ENCODE results near the gene CXXC5.

Gene CXXC5

DNA sequence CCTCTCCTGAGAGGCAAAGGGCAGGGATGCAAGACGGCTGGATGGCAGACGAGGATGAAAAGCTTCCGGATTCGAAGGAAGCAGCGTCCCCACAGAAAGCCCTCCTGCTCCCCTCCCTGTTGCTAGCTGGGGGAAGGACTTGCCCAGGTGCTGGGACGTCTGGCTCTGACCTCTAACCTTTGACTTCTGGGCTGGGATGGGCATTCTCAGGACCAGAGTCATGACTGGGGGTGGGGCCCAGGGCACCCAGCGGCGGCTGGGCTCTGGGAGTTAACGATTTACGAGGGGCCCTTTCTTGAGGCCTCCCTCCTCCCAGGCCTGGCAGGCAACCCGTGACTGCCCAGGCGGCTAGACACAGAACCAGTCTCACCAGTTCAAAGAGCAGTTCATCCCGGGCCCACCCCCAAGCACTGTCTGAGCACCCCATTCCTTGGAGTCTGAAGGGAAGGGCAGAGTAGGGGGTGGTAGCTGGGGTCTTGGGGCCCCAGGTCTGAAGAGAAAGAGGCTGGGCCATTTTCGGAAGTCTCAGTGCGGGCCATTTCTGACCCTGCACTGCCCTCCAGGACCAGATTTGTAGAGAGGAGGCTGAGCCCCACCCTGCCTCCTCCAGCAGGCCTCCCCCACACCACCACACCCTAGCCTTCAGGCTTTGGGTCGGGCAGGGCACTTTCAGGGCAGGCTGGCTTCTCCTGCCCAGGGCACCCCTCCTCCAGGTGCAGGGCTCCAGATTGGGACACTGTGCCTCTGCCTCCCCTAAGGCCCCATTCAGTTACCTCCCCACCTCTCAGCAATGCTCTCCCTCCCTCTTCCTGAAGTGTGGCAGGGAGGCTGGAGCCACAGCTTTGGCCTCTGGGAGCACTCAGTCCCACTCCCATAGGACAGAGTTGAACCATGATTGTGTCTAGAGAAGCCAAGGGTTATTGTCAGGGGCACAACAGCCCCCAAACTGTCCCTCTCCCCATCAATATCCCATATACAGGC lies 5.0 kb upstream of the CXXC5 start:
- H3K4me3 ChIP-seq (replicated peaks; ENCODE audit: low read depth, low read length) = no peak overlapping the region
- DNase-seq (ENCODE audit: low read depth) = no peak
- TF ChIP-seq, protein P1, sequence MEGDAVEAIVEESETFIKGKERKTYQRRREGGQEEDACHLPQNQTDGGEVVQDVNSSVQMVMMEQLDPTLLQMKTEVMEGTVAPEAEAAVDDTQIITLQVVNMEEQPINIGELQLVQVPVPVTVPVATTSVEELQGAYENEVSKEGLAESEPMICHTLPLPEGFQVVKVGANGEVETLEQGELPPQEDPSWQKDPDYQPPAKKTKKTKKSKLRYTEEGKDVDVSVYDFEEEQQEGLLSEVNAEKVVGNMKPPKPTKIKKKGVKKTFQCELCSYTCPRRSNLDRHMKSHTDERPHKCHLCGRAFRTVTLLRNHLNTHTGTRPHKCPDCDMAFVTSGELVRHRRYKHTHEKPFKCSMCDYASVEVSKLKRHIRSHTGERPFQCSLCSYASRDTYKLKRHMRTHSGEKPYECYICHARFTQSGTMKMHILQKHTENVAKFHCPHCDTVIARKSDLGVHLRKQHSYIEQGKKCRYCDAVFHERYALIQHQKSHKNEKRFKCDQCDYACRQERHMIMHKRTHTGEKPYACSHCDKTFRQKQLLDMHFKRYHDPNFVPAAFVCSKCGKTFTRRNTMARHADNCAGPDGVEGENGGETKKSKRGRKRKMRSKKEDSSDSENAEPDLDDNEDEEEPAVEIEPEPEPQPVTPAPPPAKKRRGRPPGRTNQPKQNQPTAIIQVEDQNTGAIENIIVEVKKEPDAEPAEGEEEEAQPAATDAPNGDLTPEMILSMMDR (IDR thresholded peaks at IDR 0.05; ENCODE audit: low read length, missing control alignments) = no peak

GRCh38 chr5:139644001-139644456 lies 4.1 kb upstream of the CXXC5 start:
- H3K4me3 ChIP-seq (replicated peaks; ENCODE audit: low read depth, low read length) = no peak overlapping the region
- TF ChIP-seq, protein P1 (IDR thresholded peaks at IDR 0.05; ENCODE audit: low read length, missing control alignments) = no peak
- no peak for DNase-seq (ENCODE audit: low read depth)

- DNase-seq (ENCODE audit: low read depth) = no peak
- TF ChIP-seq, protein P1 (IDR thresholded peaks at IDR 0.05; ENCODE audit: low read length, missing control alignments) = no peak
- H3K4me3 ChIP-seq (replicated peaks; ENCODE audit: low read depth, low read length) = no peak overlapping the region
These were observed 3.3 kb upstream of the CXXC5 start for GRCh38 chr5:139644646-139645429.

GRCh38 chr5:139645430-139645871 lies 2.7 kb upstream of the CXXC5 start:
- TF ChIP-seq, protein P1 (IDR thresholded peaks at IDR 0.05; ENCODE audit: low read length, missing control alignments) = no peak
- no peak overlapping the region for H3K4me3 ChIP-seq (replicated peaks; ENCODE audit: low read depth, low read length)
- DNase-seq (ENCODE audit: low read depth) = no peak

DNA sequence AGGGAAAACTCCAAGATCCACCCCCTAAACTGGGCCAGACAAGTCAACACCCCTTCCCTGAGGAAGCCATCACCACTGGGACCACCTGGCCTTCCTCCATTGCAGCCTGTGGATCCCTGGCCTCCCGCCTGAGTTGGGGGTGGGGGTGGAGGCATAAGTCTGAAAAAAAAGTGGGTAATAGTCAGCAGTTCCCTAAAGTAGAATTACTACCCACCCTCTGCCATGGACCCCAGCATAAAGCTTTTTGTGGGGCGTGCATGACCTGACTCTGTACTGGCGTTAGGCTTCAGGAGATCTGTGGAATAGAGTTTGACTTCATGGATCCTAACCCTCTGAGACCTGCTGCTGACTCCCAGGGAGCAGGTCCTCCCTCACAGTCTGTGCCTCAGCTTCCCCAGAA lies 2.0 kb upstream of the CXXC5 start:
- TF ChIP-seq, protein P1 (IDR thresholded peaks at IDR 0.05; ENCODE audit: low read length, missing control alignments) = no peak
- H3K4me3 ChIP-seq (replicated peaks; ENCODE audit: low read depth, low read length) = no peak overlapping the region
- DNase-seq (ENCODE audit: low read depth) = no peak

DNA sequence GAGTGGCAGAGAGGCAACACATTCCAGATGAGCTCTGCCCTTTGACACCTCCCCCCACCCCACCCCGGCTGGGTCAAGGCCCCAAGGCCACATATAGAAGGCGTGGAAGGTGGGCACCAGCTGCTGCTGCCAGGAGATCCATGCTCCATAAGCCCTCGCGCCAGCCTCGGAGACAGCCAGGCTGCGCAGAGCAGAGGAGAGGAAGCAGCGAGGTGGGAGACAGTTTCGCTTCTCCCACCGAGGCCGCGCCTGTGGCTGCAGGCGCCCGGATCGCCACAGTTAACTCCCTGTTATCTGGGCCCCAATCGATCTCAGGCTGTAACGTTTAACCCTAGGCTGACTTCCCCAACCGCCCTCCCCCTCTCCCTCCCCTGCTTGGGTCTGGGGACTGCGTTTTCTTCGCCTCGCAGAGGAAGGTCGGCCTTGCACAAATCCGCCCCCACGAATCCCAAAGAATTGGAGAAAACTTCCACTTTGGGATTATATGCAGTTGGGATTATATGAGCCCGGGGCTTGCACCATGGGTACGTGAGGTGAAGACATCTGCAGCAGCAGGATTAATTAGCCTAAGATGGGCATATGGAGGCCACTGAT lies 1.1 kb upstream of the CXXC5 start:
- TF ChIP-seq, protein P1 (IDR thresholded peaks at IDR 0.05; ENCODE audit: low read length, missing control alignments) = no peak
- no peak for DNase-seq (ENCODE audit: low read depth)
- H3K4me3 ChIP-seq (replicated peaks; ENCODE audit: low read depth, low read length) = no peak overlapping the region

Measured in fibroblast of pulmonary artery (primary cell).